HepG2 (cell line): ENCODE data around the gene COBL. TPM values are rescaled to one million over a fixed set of nuclear protein-coding genes. Genes with fewer than 3 reads are reported as not detected.

Source experiments
- ATAC-seq: fragments of 200-7000 bp; cut with Tn5 transposase; 3 replicates; pipeline ENCODE4 v1.9.1; 2020; ENCODE audit warnings: mild to moderate bottlenecking, moderate library complexity
- BruUV-seq: library from RNA; stranded (reverse); fragments of 400-500 nt; replicated peaks from 2 replicates; lab custom pipeline; 2021; lab: Mats Ljungman, UMichigan
- CTCF ChIA-PET: fragments of 300-600 bp; formaldehyde crosslinking; extraction: SDS; loops from one replicate; lab custom pipeline; 2021; ENCODE audit warnings: low total read pairs, inconsistent platforms, low intra/inter-chr PET ratio; lab: Yijun Ruan, JAX
- POLR2A ChIA-PET: fragments of 350-600 bp; sonication (Branson Sonifier 250); formaldehyde crosslinking; loops from one replicate; lab custom pipeline; 2020; ENCODE audit warnings: antibody characterized with exemption, inconsistent platforms; lab: Yijun Ruan, JAX
- DNase-seq: peaks from one replicate; pipeline ENCODE4 v3.0.0-alpha.2; 2015; ENCODE audit warnings: low spot score
- FAIRE-seq: peaks from 3 replicates; lab custom pipeline; 2011; peaks lifted over from hg19 to GRCh38; lab: Jason Lieb, UNC
- H2AFZ ChIP-seq: one replicate; pipeline ENCODE4 v1.6.1; 2011; ENCODE audit warnings: low read length, inconsistent platforms
- H3K27ac ChIP-seq: fragments of 300-600 bp; 3 replicates; pipeline ENCODE4 v1.8.0; 2011; ENCODE audit warnings: mixed run types, mild to moderate bottlenecking, mixed read lengths, low read length, inconsistent platforms; ENCODE audit not compliant: insufficient read depth; ENCODE audit errors: extremely low read length
- H3K27me3 ChIP-seq, 2 experiments: fragments of 200-600 bp in 1 of 2; 2 replicates in 1 of 2; 3 replicates in 1 of 2; pipeline versions ENCODE4 v1.6.0 to v1.8.0; 2011; ENCODE audit warnings: low read length in 2 of 2, mild to moderate bottlenecking in 2 of 2, moderate library complexity in 2 of 2, inconsistent platforms in 1 of 2; ENCODE audit not compliant: insufficient read depth in 2 of 2, control insufficient read depth in 1 of 2
- H3K36me3 ChIP-seq, 2 experiments: fragments of 200-600 bp in 1 of 2; replicated peaks in 1 of 2; 2 replicates in 1 of 2; 3 replicates in 1 of 2; pipeline versions ENCODE4 v1.5.1 to v1.8.0; 2011; ENCODE audit warnings: low read length in 2 of 2, inconsistent platforms in 1 of 2; ENCODE audit not compliant: insufficient read depth in 2 of 2, control insufficient read depth in 1 of 2
- H3K4me1 ChIP-seq: 2 replicates; pipeline ENCODE4 v1.5.1; 2012; ENCODE audit warnings: low read length, inconsistent platforms; ENCODE audit not compliant: insufficient read depth
- H3K4me2 ChIP-seq: 2 replicates; pipeline ENCODE4 v1.6.0; 2011; ENCODE audit warnings: low read depth, low read length, inconsistent platforms
- H3K4me3 ChIP-seq, 3 experiments: fragments of 200-600 bp in 1 of 3; sonication (generic), shearing (Covaris generic) in 1 of 3; replicated peaks in 1 of 3; 2 replicates each; pipeline ENCODE4 v1.5.1; 2011 to 2016; ENCODE audit warnings: low read length in 3 of 3, inconsistent platforms in 2 of 3, low read depth in 2 of 3, mild to moderate bottlenecking in 2 of 3, control low read depth in 1 of 3, mixed read lengths in 1 of 3; ENCODE audit not compliant: insufficient read depth in 1 of 3
- H3K79me2 ChIP-seq: one replicate; pipeline ENCODE4 v1.6.1; 2011; ENCODE audit warnings: low read length, inconsistent platforms; ENCODE audit not compliant: insufficient read depth
- H3K9ac ChIP-seq: 2 replicates; pipeline ENCODE4 v1.6.0; 2011; ENCODE audit warnings: mild to moderate bottlenecking, low read depth, low read length, inconsistent platforms; ENCODE audit not compliant: insufficient read depth
- H3K9me3 ChIP-seq: 2 replicates; pipeline ENCODE4 v1.5.1; 2012; ENCODE audit warnings: mild to moderate bottlenecking, low read length
- H4K20me1 ChIP-seq: 2 replicates; pipeline ENCODE4 v1.6.0; 2011; ENCODE audit warnings: inconsistent platforms, mild to moderate bottlenecking, low read length, moderate library complexity; ENCODE audit not compliant: insufficient read depth
- DPF2 ChIP-seq: sonication (generic); formaldehyde crosslinking; IDR thresholded peaks from 2 replicates; pipeline ENCODE4 v1.4.0; 2020; ENCODE audit warnings: mild to moderate bottlenecking, low read depth, missing genetic modification reagents, borderline replicate concordance
- EP300 ChIP-seq, 3 experiments: sonication (generic) in 1 of 3; formaldehyde crosslinking in 1 of 3; IDR thresholded peaks; 2 replicates each; pipeline versions ENCODE4 v1.5.1 to v1.6.1; 2011 to 2020; ENCODE audit warnings: low read depth in 2 of 3, low read length in 2 of 3, borderline replicate concordance in 1 of 3, improper control_type of control experiment in 1 of 3, mild to moderate bottlenecking in 1 of 3, missing genetic modification reagents in 1 of 3, moderate library complexity in 1 of 3
- FOSL2 ChIP-seq: sonication (generic); formaldehyde crosslinking; IDR thresholded peaks from 2 replicates; pipeline ENCODE4 v1.4.0; 2020; ENCODE audit warnings: missing genetic modification reagents
- NFIB ChIP-seq: sonication (generic); formaldehyde crosslinking; IDR thresholded peaks from 2 replicates; pipeline ENCODE4 v1.9.0; 2021; ENCODE audit warnings: missing genetic modification reagents, mild to moderate bottlenecking, borderline replicate concordance
- SUZ12 ChIP-seq: fragments of 150-350 bp; IDR thresholded peaks from 2 replicates; pipeline ENCODE4 v1.6.1; 2014; ENCODE audit warnings: low read depth, low read length
- ZNF256 ChIP-seq: sonication (generic); formaldehyde crosslinking; conservative IDR thresholded peaks from 2 replicates; pipeline ENCODE4 v1.4.0; 2020; ENCODE audit warnings: missing genetic modification reagents
- WGBS: methylation state at CpG from one replicate; pipeline ENCODE4 v1.1.6; 2017; ENCODE audit warnings: low lambda C conversion rate; 5-methylcytosine and 5-hydroxymethylcytosine counted together
- in situ Hi-C: cut with HindIII; loops from 2 replicates; pipeline ENCODE4 v1.10.0; 2017; ENCODE audit warnings: low pct_unique_long_range_greater_than_20kb; ENCODE audit not compliant: extremely low pct_ligation_motif_present
- intact Hi-C: fragments of 100-400 bp; cut with micrococcal nuclease; formaldehyde crosslinking; loops from one replicate; pipeline ENCODE4 v1.10.0; 2022; ENCODE audit not compliant: unreplicated experiment
- polyA plus RNA-seq, 8 experiments: library from polyadenylated mRNA; depleted of rRNA in 3 of 8; stranded (reverse) in 7 of 8; unstranded in 1 of 8; fragments of >200 nt; fragmentation: Illumina TruSeq in 4 of 8; extraction: Trizol in 4 of 8; gene quantifications; 2 replicates each; pipeline versions ENCODE4 v1.2.1 to v1.2.3, GENCODE V29; 2011 to 2016; ENCODE audit warnings: low read depth in 4 of 8, missing spikeins in 1 of 8, mixed read lengths in 1 of 8; ENCODE audit not compliant: insufficient read depth in 1 of 8
- total RNA-seq, 5 experiments: library from RNA; depleted of rRNA; stranded (reverse); fragments of >200 nt; fragmentation: Illumina TruSeq; extraction: Trizol; gene quantifications; 2 replicates each; pipeline ENCODE4 v1.2.3, GENCODE V29; 2016; ENCODE audit warnings: low read depth in 1 of 5
- TF ChIP-seq, protein P1 (sequence below): sonication (generic); formaldehyde crosslinking; conservative IDR thresholded peaks from 2 replicates; pipeline ENCODE4 v1.4.0; 2020; ENCODE audit warnings: mild to moderate bottlenecking, missing genetic modification reagents, moderate library complexity

COBL gene
- total and polyA plus RNA-seq, 2 of the 13 experiments (the other 11 are each of a cell fraction or from before 2014, with no cell fraction given), result 3.8 to 4.9 TPM

DNA sequence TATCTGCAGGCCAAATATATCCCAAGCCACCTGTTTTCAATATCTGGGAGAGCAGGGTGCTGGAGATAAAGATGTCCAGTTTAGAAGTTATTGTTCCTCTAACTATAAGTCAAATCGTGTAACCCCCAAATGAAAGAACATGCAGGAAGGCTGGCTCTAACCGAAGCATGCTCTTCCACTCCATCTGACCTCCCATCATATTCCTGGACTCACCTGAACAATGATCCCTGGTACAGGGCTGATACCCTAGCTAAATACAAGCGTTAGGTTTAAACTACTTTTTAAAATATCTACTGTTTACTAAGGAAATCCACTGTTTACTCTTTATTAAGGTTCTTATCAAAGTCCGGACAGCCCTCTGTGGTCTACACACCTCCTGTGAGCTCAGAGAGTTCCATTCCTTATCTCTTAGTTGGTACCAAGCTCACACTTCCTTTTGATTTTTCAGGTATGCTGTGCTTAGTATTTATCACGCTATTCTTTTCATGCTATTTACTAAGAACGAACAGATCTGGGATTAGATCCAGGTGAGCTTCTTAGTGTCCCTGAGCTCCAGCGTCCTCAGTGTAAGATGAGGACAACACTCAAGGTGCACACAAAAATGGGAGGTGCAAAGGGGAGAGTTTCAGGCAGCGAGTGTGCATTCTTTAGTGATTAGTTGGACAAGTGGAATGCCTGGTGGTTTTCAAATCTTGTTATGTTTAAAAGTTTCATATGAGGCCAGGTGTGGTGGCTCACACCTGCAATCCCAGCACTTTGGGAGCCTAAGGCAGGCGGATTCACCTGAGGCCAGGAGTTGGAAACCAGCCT lies 23.6 kb upstream of the COBL start:
- ATAC-seq, result peak; percentile 70
- no TSS peak for BruUV-seq
- intact Hi-C loops, result no loop called here

More for the DNA sequence above, 23.6 kb upstream of the COBL start:
- H3K4me3 ChIP-seq, result no peak overlapping the region
- H3K27me3 ChIP-seq, result no peaks in the 10 kb centered on the region
- FAIRE-seq, result no peak
- TF ChIP-seq SUZ12 (no peak), FOSL2 (CRISPR knock-in tag) (0 out of 2 replicates have a peak, but pooled peaks have one; percentile 9), DPF2 (CRISPR knock-in tag) (0 out of 2 replicates have a peak, but pooled peaks have one; percentile 19), NFIB (no peak), ZNF256 (CRISPR knock-in tag) (no peak), EP300 (IDR thresholded peaks at IDR 0.05; ENCODE audit: low read depth in 2 of 2, low read length in 2 of 2) (0 out of 4 replicates have a peak, but pooled peaks of 1 of the 2 experiments have one; percentile 7), EP300 (CRISPR knock-in tag; IDR thresholded peaks at IDR 0.05; ENCODE audit: borderline replicate concordance) (no peak)
- TF ChIP-seq, protein P1, sequence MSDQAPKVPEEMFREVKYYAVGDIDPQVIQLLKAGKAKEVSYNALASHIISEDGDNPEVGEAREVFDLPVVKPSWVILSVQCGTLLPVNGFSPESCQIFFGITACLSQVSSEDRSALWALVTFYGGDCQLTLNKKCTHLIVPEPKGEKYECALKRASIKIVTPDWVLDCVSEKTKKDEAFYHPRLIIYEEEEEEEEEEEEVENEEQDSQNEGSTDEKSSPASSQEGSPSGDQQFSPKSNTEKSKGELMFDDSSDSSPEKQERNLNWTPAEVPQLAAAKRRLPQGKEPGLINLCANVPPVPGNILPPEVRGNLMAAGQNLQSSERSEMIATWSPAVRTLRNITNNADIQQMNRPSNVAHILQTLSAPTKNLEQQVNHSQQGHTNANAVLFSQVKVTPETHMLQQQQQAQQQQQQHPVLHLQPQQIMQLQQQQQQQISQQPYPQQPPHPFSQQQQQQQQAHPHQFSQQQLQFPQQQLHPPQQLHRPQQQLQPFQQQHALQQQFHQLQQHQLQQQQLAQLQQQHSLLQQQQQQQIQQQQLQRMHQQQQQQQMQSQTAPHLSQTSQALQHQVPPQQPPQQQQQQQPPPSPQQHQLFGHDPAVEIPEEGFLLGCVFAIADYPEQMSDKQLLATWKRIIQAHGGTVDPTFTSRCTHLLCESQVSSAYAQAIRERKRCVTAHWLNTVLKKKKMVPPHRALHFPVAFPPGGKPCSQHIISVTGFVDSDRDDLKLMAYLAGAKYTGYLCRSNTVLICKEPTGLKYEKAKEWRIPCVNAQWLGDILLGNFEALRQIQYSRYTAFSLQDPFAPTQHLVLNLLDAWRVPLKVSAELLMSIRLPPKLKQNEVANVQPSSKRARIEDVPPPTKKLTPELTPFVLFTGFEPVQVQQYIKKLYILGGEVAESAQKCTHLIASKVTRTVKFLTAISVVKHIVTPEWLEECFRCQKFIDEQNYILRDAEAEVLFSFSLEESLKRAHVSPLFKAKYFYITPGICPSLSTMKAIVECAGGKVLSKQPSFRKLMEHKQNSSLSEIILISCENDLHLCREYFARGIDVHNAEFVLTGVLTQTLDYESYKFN (CRISPR knock-in tag), result peak; percentile 47
- TF ChIP-seq, all 625 proteins: peak for 4
- in situ Hi-C loops, result no loop called here
- H3K27ac ChIP-seq, result no peak overlapping the region
- H3K79me2 ChIP-seq, result no peaks in the 10 kb centered on the region
- WGBS, result 5% methylated on average over 9 of the region's 9 CpGs
- H3K4me1 ChIP-seq, result peaks cover 14% of the 10 kb centered on the region
- POLR2A ChIA-PET, result no interaction called here
- H3K4me2 ChIP-seq, result peak overlapping the region; percentile 21
- CTCF ChIA-PET, result no interaction called here
- H3K9ac ChIP-seq, result no peak overlapping the region
- DNase-seq, result no peak
- no peaks in the 10 kb centered on the region for H4K20me1 ChIP-seq
- H2AFZ ChIP-seq, result no peak overlapping the region
- H3K36me3 ChIP-seq, result no peaks in the 10 kb centered on the region
- H3K9me3 ChIP-seq, result no peaks in the 10 kb centered on the region
